Measurements from ENCODE around the gene DPPA4. TPM values are rescaled to one million over a fixed set of nuclear protein-coding genes. Genes with fewer than 3 reads are reported as not detected.
"Not testable (repeated sequence)": the region's sequence is repeated elsewhere in the genome, so short reads cannot be mapped to it uniquely, and the experiment has no call there.

Gene DPPA4, protein sequence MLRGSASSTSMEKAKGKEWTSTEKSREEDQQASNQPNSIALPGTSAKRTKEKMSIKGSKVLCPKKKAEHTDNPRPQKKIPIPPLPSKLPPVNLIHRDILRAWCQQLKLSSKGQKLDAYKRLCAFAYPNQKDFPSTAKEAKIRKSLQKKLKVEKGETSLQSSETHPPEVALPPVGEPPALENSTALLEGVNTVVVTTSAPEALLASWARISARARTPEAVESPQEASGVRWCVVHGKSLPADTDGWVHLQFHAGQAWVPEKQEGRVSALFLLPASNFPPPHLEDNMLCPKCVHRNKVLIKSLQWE
- polyA plus RNA-seq (2011; rRNA removed) (not detected in 2 replicates), polyA minus RNA-seq (2011; rRNA and poly(A)+ RNA removed) (not detected in 2 replicates)

GRCh38 chr3:109337393-109337792, at the start of gene DPPA4:
DPPA4 (minus strand) TSS chr3:109337546; CDS start chr3:109337517, 29 bp downstream.
- DNase-seq (ENCODE audit: low read depth): no peak
- Histone ChIP-seq H3K36me3 (ENCODE audit: control insufficient read depth, insufficient read depth, low read length) (no peaks in the 10 kb centered on the region), H3K27me3 (ENCODE audit: control insufficient read depth, insufficient read depth, low read length) (no peaks in the 10 kb centered on the region), H3K4me3 (ENCODE audit: low read depth, low read length) (no peak within 1 kb of the TSS)
- TF ChIP-seq CTCF (IDR thresholded peaks at IDR 0.05; ENCODE audit: insufficient read depth, low read depth, low read length): no peak
- ChIA-PET POLR2A (no interaction called here), CTCF (no interaction called here)

DNA sequence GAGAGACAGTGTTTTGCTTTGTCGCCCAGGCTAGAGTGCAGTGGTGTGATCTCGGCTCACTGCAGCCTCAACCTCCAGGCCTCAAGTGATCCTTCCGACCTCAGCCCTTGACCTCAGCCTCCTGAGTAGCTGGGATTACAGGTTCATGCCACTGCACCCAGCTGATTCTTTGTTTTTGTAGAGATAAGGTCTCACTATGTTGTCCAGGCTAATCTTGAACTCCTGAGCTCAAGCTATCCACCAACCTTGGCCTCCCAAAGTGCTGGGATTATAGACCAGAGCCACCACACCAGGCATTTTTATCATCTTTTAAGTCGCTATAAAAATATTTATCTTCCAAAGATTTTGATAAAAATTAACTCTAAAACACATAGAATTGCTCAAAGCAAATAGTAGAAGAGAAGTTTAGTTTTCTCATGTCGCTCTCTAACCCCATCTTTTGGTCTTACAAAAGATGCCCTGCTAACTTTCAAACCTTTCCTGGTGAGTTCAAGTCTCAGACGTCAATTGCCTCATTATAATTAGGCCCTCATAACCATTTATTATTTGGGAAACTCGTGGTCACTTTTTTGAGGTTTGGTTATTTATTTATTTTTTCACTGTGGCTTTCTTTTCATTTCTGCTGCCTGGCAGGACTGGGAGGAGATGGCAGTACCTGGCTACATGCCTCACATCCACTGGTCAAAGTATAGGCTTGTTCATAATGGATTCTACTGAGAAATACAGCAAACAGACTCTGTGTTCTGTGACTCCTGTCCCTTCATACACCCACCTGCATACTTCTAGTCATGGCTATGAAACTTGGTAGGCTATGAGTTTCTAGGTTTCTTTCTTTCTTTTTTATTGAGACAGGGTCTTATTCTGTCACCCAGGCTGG, 48.3 kb upstream of the DPPA4 start:
- ChIA-PET CTCF (no interaction called here), POLR2A (no interaction called here)
- H3K4me3 ChIP-seq (ENCODE audit: low read depth, low read length): no peak overlapping the region
- DNase-seq (ENCODE audit: low read depth): no peak
- H3K36me3 ChIP-seq (ENCODE audit: control insufficient read depth, insufficient read depth, low read length): no peaks in the 10 kb centered on the region
- no peaks in the 10 kb centered on the region for H3K27me3 ChIP-seq (ENCODE audit: control insufficient read depth, insufficient read depth, low read length)
- TF ChIP-seq CTCF (IDR thresholded peaks at IDR 0.05; ENCODE audit: insufficient read depth, low read depth, low read length): no peak

GRCh38 chr3:109384164-109384563, 46.8 kb upstream of the DPPA4 start:
- H3K27me3 ChIP-seq (ENCODE audit: control insufficient read depth, insufficient read depth, low read length): no peaks in the 10 kb centered on the region
- no peak for TF ChIP-seq CTCF (IDR thresholded peaks at IDR 0.05; ENCODE audit: insufficient read depth, low read depth, low read length)
- no peak for DNase-seq (ENCODE audit: low read depth)
- CTCF ChIA-PET: interaction anchor here (0.7 kb wide), 1 partner anchor 490 kb away, joined by 3 read pairs; no protein-coding TSS in a partner anchor
- no peaks in the 10 kb centered on the region for H3K36me3 ChIP-seq (ENCODE audit: control insufficient read depth, insufficient read depth, low read length)
- H3K4me3 ChIP-seq (ENCODE audit: low read depth, low read length): no peak overlapping the region
- POLR2A ChIA-PET: no interaction called here

- no peaks in the 10 kb centered on the region for H3K36me3 ChIP-seq (ENCODE audit: control insufficient read depth, insufficient read depth, low read length)
- no peak overlapping the region for H3K4me3 ChIP-seq (ENCODE audit: low read depth, low read length)
- CTCF ChIA-PET: no interaction called here
- no peak for TF ChIP-seq CTCF (IDR thresholded peaks at IDR 0.05; ENCODE audit: insufficient read depth, low read depth, low read length)
- H3K27me3 ChIP-seq (ENCODE audit: control insufficient read depth, insufficient read depth, low read length): no peaks in the 10 kb centered on the region
- DNase-seq (ENCODE audit: low read depth): no peak
- POLR2A ChIA-PET: no interaction called here
Measured at GRCh38 chr3:109382588-109382987, 45.2 kb upstream of the DPPA4 start.

GRCh38 chr3:109375975-109376374, 38.6 kb upstream of the DPPA4 start:
- ChIA-PET CTCF (no interaction called here), POLR2A (no interaction called here)
- DNase-seq (ENCODE audit: low read depth): no peak
- Histone ChIP-seq H3K36me3 (ENCODE audit: control insufficient read depth, insufficient read depth, low read length) (no peaks in the 10 kb centered on the region), H3K4me3 (ENCODE audit: low read depth, low read length) (no peak overlapping the region), H3K27me3 (ENCODE audit: control insufficient read depth, insufficient read depth, low read length) (no peaks in the 10 kb centered on the region)
- no peak for TF ChIP-seq CTCF (IDR thresholded peaks at IDR 0.05; ENCODE audit: insufficient read depth, low read depth, low read length)

DNA sequence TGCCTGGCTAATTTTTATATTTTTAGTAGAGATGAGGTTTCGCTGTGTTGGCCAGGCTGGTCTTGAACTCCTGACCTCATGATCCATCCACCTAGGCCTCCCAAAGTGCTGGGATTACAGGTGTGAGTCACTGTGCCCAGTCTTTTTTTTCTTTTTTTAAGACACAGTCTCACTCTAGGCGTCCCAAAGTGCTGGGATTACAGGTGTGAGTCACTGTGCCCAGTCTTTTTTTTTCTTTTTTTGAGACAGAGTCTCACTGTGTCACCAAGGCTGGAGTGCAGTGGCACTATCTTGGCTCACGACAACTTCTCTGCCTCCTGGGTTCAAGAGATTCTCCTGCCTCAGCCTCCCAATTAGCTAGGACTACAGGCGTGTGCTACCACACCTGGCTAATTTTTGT, 37.1 kb upstream of the DPPA4 start:
- H3K36me3 ChIP-seq (ENCODE audit: control insufficient read depth, insufficient read depth, low read length); DNase-seq (ENCODE audit: low read depth); CTCF ChIA-PET; H3K4me3 ChIP-seq (ENCODE audit: low read depth, low read length); H3K27me3 ChIP-seq (ENCODE audit: control insufficient read depth, insufficient read depth, low read length); POLR2A ChIA-PET: not testable (repeated sequence)
